Fibroblast of skin of scalp (primary cell): ENCODE results near the gene MBP.
"Not testable (repeated sequence)": the region's sequence is repeated elsewhere in the genome, so short reads cannot be mapped to it uniquely, and the experiment has no call there.

Experiments
- DNase-seq: peaks from one replicate; pipeline ENCODE4 v3.0.0-alpha.2; 2013

MBP gene

DNA sequence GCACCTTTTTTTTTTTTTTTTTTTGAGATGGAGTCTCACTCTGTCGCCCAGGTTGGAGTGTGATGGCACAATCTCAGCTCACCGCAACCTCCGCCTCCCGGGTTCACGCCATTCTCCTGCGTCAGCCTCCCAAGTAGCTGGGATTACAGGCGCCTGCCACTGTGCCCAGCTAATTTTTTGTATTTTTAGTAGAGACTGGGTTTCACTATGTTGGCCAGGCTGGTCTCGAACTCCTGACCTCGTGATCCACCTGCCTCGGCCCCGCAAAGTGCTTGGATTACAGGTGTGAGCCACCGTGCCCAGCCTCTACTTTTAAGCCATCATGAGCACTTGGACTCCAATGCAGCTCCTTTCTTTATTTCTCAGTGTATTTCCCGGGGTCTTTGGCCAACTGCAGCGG lies 111.1 kb downstream of the MBP start:
- not testable (repeated sequence) for DNase-seq

- no peak for DNase-seq
Measured at GRCh38 chr18:77021075-77021474, 111.5 kb downstream of the MBP start.

- DNase-seq, result no peak
Measured at GRCh38 chr18:77020561-77020960, 112.0 kb downstream of the MBP start.

- DNase-seq, result no peak
Measured at GRCh38 chr18:77019641-77020040, 112.9 kb downstream of the MBP start.

DNA sequence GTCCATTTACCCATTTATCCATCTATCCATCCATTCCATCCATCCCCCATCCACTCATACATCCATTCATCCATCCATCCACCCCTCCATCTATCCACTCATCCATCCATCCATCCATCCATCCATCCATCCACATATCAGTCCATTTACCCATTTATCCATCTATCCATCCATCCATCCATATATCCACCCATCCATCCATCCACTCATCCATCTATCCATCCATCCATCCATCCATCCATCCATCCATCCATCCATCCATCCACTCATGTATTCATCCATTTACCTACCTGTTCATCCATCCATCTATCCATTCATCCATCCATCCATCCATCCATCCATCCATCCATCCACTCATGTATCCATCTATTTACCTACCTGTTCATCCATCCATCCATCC lies 113.9 kb downstream of the MBP start:
- DNase-seq, result not testable (repeated sequence)

DNA sequence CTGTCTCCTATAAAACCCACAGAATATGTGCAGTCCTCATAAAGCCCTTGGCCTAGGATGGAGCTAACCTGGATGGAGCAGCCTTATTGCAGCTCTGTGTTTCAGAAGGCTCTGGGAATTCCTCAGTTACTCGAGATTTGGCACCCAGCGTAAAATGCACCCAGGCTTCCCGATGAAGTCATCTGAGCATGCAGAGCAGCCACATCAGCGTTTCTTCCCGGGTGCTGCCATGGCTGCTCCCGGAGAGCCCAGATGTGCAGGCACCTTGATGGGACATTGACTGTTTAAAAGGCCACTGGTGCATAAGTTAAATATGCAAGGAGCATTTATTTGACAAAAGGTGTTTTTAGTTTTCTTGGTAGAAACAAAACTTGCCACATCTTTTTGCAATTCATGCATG lies 115.2 kb downstream of the MBP start:
- DNase-seq, result no peak

DNA sequence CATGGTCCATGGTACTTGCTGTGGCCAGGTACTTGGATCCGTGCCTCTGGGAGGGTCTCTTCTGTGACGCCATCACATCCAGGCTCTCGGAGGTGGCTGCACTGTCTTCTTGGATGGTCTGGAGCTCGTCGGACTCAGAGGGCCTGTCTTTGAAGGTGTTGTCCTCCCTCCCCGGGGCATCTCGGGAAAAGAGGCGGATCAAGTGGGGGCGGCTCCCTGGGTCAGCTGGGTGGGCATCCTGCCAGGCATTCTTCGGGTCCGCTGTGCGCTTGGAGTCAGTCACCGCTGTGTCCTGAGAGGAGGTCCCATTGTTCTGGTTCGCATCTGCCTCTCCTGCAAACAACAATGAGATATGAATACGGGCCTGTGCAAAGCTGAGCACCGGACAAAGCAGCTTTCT lies 115.6 kb downstream of the MBP start:
- no peak for DNase-seq

GRCh38 chr18:77015771-77016710 lies 116.5 kb downstream of the MBP start:
- no peak for DNase-seq

DNA sequence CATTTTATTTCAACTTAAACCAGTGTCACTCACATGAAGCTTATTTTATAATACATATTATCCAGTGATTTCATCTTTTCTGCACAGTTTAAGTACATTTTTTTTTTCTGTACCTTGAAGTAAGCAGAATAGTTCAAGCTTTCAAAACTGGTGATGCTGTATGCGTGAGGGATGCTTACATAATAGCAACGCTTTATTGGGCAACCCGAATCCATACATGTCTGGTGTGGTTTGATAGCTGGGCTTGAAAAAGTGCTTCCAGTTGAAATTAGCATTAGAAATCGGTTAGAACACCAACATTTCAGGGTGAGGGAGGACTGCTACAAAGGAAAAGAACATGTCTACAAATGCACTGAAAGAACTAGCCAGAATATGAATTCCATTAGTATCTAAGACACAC lies 117.4 kb downstream of the MBP start:
- no peak for DNase-seq

- no peak for DNase-seq
Measured at GRCh38 chr18:77014538-77014937, 118.0 kb downstream of the MBP start.

DNA sequence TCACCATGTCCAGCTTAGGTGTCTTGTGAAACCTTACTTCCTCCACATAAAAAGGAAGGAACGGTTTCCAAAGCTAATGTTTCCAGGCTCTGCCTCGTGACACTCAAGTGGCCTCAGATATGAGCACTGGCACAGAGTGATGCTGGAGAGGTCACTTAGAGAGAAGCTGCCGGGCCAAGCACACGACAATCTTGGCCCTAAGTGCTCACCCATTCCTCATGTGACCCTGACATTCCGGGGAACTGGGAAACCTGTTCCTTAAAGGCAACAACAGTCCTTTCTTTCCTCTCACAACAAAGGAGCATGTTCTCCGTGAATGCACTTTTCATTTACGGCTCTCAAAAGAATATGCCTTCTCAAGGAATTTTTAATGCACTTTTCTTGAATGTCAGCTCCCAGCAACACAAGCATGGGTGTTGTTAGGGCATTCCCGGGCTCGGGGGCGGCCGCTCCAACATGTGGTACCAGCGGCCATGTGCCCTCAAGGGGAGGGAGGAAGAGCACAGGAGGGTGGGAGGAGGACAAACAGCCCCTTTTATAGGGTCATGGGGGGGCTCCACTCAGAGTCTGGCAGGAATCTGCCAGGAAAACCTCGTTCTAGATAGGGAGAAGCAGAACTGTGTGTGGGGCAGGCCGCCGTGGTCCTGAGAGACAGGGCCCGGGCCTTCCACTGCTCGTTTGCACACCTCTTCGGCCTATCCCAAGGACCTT lies 118.6 kb downstream of the MBP start:
- no peak for DNase-seq

GRCh38 chr18:77012806-77013541 lies 119.6 kb downstream of the MBP start:
- no peak for DNase-seq

DNA sequence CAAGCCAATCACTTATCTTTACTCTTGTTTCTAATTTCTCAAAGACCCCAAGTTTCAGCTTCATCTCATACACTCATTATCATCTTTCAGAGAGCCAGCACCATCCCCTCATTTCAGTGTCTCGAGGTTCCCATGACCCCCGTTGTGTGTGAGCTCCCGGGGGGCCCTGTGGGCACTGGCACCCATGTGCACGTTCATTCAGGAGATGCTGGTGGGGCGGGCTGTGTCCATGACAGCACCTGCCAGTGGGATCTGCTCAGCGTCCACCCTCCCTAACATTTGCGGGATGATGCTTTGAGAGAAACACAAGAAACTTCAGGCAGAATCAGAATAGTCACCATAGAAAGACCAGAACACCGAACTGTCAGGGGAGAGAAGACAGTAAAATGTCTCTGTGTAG lies 120.5 kb downstream of the MBP start:
- DNase-seq, result no peak

GRCh38 chr18:77009675-77010074 lies 122.9 kb downstream of the MBP start:
- no peak for DNase-seq

DNA sequence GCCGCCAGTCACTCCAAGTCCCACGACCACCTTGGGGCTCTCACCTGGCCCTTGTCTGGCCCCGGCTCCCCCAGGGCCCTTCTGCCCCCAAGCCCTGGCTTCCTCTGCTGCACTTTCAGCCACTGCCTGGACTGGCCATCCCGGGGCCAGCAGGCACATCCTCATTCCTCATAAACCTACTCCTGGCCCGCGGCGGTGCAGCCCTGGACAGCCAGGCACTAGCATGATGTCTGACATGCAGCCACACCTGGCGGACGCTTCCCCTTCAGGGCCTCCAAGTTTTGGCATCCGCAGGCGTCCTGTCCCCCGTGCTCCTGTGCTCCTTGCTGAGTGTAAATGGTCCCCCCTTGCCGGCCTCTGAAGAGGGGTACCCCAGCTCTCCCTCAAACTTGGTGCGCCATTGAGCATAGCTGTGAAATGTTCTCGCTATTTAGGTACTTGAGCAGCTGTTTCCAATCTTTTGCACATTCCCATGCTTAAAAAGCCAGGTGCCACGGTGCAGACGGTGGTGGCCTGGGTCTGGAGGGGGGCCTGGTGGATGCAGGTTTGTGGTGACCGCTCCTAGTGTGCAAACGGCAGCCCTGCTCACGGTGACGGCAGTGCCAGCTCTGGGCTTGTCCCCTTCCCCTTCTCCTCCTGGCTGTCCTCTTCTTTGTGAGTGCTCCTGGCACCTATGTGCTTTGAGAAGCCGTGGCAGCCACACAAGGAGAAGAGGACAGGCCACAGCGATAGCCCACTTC lies 123.8 kb downstream of the MBP start:
- no peak for DNase-seq

DNA sequence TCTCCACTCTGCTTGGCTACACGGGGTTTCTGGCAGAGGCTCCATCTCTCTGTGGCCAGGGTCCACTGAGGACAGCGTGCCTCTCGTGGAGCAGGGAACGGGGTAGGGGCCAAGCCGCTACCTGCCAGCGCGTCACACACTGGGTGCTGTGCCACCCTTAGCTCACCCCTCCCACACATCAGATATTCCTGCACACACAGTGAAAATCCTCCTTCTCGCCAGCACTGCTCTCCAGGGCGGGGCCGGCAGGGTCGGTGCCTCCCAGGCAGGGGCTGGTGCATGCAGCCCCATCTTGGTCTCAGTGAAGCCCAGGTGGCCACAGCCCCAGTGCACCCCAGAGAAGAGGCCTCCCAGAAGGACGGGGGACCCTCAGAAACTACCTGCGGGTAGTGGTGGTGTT lies 124.6 kb downstream of the MBP start:
- DNase-seq, result no peak

DNA sequence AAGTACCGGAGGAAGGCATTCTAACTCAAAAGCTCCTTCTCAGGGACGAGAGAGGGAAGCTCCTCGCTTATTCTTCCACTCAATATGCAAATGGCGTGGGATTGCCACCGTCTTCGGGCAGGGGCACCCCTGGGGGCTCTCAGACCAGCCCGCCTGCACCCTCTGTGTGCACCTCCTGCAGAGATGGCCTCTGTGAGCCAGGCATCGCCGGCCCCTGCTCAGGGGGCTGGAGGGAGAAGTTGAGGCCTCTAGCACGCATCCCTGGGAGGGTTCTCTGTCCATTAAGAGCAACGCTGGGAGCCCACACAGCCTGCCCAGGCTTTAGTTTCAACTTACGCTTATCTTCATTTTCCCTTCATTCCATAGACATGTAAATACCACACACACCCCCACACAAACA lies 125.3 kb downstream of the MBP start:
- no peak for DNase-seq

- DNase-seq, result no peak
Measured at GRCh38 chr18:77006305-77007175, 126.0 kb downstream of the MBP start.

DNA sequence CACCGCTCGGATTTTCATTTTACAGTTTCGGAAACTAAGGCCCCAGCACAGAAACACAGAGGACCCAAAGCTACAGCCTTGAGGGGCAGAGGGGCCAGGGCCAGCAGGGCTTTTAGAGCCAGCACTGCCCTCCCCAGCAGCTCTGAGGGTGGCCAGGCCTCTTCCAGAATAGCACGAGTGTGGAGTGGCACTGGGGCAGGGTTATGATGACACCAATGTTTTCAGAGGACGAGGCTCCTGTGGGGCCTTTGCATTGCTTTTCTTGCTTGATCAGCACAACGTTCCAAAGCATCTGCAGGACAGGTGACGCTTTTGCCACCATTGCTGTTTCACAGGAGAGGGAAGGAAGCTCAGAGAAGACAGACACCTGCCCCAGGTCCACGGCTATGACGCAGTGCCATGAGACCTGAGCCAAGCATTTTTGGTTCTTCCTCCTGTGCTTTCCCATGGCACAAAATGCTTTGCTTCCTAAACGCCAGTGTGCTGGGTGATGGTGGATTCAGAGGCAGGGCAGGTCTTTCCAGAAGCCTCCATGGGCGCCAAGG lies 126.9 kb downstream of the MBP start:
- no peak for DNase-seq

- DNase-seq, result no peak
Measured at GRCh38 chr18:77004555-77005380, 127.8 kb downstream of the MBP start.
